GM04503 (cell line): ENCODE results near the gene PEX26.
"Not testable (repeated sequence)": the region's sequence is repeated elsewhere in the genome, so short reads cannot be mapped to it uniquely, and the experiment has no call there.

Experiments
- DNase-seq: peaks from one replicate; pipeline ENCODE4 v3.0.0-alpha.2; 2012; ENCODE audit warnings: low read depth

PEX26 gene

DNA sequence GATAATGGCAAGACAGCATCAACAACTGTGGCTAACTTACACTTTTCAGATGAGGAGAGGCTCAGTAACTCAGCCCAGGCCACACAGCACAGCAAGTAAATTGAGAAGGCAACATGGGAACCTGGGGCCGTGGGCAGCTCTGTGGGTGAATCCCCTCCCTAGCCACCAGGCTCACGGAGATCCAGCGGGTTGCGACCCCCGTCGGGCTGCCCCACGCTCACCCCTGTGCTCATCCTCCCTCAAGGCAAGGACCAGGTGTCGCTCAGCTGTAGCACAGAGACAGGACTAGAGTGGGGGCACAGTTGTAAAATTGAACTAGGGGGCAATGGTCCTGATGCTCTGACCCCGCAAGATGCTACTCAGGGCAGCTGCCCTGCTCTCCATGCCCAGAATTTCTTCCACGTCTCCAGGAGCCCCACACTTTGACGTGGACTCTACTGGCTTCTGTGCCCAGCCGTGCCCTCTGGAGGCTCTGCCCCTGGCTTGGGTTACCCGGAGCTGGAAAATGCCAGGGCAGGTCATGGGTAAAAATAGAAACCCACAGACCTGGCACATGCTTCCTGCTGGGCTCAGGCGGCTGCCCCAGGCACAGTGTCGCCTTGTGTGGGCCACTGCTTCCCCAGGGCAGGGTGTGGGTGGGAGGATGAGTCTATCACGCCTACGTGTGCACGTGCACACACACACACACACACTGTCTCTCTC is 41.8 kb downstream of the PEX26 start:
- DNase-seq, result no peak

DNA sequence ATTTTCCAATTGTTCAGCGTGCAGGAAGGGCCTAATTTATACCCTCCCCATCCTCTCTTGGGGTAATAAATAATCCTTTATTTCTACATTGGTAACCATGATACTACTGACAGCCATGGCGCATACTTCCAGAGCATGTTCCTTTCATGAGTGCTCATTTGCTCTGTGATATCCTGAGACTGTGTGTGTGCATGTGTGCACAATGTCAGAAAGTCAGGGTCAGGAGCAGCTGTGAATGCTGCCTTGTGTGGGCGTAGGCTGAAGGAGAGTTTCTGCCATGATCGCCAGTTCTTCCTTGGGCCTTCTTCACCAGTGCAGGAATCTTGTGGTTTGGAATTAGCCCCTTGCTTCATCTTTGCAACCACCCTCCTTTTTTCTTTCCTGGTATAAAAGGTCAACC is 43.1 kb downstream of the PEX26 start:
- no peak for DNase-seq

DNA sequence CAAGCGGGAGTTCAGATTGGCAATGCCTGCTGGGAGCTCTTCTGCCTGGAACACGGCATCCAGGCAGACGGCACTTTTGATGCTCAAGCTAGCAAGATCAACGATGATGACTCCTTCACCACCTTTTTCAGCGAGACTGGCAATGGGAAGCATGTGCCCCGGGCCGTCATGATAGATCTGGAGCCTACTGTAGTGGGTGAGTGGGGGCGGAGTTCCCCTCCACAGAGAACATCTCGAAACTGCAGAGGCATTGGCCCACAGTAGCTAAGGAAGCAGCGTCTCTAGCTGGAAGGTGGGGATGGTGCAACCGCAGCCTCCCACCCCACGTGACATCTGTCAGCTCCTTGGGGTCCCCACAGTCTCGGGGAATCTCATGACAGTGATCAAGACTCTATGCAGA is 43.7 kb downstream of the PEX26 start:
- DNase-seq, result no peak

DNA sequence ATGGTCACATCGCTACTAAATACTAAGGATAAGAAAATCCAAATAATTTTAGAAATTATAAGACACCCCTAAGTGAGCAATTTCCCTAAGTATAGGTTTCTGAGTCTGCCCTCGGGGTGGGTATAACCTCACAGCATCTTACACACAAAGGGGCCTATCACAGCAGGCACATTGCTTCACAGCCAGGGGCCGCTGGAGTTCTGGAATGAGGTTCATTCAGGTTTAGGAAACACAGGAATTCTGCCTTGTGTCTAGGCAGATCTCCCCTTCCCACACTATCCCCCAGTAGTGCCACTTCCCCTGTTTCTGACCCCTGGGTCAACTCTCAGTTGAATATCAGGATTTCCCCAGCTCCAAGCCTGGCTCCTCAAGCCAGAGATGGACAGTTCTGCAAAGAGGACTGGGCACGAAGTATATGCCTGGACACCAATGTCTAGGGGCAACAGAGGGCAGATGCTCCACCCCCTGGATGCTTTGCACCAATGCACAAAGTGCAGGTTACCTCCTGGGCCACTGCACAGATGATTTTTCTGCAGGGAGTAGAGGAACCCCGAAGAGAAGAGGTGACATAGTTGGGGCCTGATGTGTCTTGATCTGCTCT is 44.3 kb downstream of the PEX26 start:
- no peak for DNase-seq

DNA sequence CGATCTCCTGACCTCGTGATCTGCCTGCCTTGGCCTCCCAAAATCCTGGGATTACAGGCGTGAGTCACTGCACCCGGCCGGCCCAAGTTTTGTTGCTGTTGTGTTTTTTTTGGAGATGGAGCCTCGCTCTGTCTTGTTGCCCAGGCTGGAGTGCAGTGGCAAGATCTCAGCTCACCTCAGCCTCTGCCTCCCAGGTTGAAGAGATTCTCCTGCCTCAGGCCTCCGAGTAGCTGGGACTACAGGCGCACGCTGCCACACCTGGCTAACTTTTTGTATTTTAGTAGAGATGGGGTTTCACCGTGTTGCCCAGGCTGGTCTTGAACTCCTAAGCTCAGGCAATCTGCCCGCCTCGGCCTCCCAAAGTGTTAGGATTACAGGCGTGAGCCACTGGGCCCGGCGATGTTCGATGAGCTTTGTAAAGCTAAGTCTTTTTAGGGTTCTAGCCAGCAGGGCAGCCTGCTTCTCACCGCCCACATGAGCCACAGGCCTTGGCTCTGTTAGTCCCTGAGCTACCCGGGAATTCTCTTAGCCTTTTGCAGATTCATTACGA is 45.8 kb downstream of the PEX26 start:
- DNase-seq, result not testable (repeated sequence)

DNA sequence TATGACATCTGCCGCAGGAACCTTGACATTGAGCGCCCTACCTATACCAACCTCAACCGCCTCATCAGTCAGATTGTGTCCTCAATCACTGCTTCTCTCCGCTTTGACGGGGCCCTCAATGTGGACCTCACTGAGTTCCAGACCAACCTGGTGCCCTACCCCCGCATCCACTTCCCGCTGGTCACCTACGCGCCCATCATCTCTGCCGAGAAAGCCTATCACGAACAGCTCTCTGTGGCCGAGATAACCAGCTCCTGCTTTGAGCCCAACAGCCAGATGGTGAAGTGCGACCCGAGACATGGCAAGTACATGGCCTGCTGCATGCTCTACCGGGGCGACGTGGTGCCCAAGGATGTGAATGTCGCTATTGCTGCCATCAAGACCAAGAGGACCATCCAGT is 48.8 kb downstream of the PEX26 start:
- no peak for DNase-seq

DNA sequence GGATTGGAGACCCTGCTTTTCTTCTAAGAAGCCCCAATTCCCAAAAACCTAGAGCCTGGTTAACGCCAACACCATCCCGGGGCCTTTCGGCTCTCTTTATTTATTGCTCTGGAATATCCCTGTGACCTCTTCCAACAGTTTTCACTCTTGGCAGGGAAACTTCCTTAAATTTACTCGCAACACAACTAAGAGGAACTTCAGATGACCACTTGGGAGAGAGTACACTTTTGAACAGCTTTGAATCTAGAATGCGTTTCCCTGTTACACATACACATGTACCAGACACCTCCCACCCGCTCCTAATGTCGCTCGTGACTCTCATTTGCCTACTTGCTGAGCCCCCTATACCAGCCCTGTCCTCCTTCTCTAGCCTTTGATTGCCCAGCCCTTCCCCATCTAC is 52.2 kb downstream of the PEX26 start:
- DNase-seq, result no peak

GRCh38 chr22:18130699-18131429 is 53.1 kb downstream of the PEX26 start:
- DNase-seq, result no peak

- no peak for DNase-seq
Observed at GRCh38 chr22:18133452-18133851, 55.7 kb downstream of the PEX26 start.

DNA sequence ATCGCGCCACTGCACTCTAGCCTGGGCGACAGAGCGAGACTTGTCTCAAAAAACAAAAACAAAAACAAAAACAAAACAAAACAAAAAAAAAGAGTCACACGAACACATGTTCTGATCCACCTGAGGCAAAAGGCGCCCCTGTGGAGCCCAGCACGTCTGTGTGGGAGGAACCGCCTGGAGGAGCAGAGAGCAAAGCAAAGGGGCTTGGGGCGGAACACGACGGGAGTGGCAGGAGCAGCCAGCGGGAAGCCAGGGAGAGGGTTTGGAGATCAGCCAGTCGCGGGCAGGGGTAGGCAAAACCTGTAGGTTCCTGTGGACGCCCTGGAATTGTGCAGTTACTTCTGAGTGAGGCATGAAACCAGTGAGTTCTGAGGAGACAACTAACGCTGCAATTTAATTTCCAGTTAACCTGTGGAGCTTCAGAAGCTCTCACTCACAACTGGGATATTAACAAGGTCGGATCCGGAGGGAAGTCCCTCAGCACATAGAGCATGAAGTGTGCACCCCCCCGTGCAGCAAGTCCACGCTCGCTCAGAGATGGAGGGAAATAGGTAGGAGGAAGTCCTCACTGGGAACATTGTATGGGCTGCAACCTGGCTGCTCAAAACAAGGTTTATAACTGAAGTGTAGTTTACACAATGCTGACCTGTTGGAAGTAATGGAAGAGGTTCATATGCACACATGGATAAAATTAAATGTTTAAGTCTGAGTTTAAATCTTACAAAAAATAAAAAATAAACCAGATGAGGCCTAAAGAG is 59.0 kb downstream of the PEX26 start:
- no peak for DNase-seq

DNA sequence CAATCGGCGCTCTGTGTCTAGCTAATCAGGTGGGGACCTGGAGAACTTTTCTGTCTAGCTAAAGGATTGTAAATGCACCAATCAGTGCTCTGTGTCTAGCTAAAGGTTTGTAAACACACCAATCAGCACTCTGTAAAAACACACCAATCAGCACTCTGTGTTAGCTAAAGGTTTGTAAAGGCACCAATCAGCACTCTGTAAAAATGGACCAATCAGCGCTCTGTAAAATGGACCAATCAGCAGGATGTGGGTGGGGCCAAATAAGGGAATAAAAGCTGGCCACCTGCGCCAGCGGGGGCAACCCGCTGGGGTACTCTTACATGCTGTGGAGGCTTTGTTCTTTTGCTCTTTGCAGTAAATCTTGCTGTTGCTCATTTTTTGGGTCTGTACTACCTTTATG is 63.2 kb downstream of the PEX26 start:
- not testable (repeated sequence) for DNase-seq

DNA sequence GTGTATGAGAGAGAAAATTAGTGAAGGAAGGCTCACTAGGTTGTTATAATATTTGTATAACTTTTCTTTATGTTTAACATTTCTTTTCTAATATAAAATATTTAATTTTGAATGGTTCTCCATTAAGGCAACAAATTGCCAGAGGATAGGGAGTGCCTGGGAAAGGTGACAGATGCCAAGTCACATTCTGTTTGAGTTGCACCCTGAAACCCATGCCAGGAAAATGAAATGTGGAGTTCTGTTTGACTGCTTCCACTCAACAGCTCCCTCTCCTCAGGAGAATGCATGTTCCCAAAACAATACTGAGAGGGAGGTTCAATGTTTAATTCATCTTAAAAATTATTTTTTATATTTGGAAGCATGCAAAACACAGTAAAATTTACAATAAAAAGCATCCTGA is 66.3 kb downstream of the PEX26 start:
- no peak for DNase-seq

DNA sequence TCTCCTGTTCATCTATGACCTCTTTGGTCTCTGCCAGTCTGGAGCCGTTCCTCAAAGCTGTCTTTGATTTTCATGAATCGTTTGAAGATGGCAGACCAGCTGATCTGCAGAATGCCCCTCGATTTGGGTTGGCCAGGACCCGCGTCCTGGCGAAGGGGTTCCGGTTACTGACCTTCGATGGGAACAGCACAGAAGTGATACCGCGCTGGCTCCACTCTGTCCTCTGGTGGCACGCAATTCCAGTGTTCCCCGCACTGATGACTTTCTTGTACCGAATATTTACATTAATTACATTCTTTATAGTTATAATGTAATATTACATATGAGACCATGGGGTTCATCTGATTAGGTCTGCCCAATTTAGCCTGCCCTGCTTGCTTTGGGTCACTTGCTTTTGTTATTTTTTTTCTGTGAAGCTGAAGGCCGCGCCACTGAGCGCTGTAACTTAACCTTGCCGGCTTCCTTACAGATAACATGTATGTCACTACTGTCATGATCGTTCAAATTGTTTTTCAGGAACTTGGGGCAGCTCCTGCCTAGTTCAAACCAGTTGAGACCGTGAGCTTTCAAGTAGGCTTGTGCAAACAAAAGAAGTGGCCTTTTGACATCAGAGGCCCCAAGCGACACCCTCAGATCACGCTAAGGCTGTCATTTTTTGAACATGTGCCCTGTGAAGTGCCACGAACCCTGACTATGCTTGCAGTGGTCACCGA is 68.0 kb downstream of the PEX26 start:
- DNase-seq, result no peak

- no peak for DNase-seq
Observed at GRCh38 chr22:18146389-18146753, 68.6 kb downstream of the PEX26 start.

GRCh38 chr22:18147791-18148190 is 70.0 kb downstream of the PEX26 start:
- no peak for DNase-seq

- DNase-seq, result no peak
Observed at GRCh38 chr22:18148293-18148965, 70.6 kb downstream of the PEX26 start.

GRCh38 chr22:18152519-18152918 is 74.7 kb downstream of the PEX26 start:
- DNase-seq, result no peak

GRCh38 chr22:18154821-18155390 is 77.1 kb downstream of the PEX26 start:
- no peak for DNase-seq
